HG03571 (cell line): Measurements from ENCODE around the gene APPL2.
"Not testable (repeated sequence)": the region's sequence is repeated elsewhere in the genome, so short reads cannot be mapped to it uniquely, and the experiment has no call there.

Source experiments
- ATAC-seq: cut with Tn5 transposase; IDR thresholded peaks from one replicate; pipeline ENCODE4 v1.9.1; 2021; ENCODE audit not compliant: unreplicated experiment

Gene APPL2

DNA sequence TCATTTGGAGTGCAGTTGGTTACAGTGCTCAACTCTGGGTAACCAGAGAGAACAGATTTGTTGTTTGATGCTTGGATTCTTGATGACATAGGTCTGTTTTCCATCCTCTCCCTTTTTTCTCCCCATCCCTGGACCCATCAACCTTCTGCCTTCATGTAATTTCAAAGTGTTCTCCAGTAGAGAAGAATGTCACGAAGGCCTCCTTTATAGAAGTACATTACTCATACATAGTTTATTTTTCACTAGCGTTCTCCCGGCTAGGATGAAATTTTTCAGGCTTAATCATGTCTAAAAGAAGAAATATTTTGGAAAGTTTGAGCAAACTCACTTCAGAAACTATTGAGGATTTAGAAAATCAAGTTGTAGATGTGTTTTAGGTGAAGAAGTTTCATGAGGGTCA, 20.9 kb upstream of the APPL2 start:
- ATAC-seq: no peak

DNA sequence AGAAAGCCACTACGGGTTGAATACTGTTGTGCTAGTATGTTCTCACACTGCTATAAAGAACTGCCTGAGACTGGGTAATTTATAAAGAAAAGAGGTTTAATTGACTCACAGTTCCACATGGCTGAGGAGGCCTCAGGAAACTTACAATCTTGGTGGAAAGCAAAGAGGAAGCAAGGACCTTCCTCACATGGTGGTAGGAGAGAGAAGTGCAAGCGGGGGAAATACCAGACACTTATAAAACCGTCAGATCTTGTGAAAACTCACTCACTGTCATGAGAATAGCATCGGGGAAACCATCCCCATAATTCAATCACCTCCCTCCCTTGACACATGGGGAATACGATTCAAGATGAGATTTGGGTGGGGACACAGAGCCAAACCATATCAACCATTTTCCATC, 20.5 kb upstream of the APPL2 start:
- not testable (repeated sequence) for ATAC-seq

DNA sequence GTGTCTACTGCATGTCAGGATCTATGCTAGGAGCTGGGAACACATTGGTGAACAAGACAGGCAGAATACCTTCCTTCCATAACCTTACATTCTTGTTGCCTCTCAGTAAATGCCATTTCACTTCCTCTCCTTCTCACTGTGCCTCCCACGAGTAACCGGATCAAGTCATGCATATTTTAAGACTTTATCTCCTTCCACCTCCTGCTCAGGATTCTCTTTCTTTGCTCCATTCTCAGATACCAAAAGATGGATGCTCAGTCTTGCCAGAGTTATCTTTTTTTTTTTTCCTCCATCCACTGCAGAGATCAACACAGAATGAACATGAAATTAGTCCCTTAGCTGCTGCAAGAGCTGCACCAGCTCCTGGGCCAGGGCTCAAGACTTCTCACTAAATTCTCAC, 20.0 kb upstream of the APPL2 start:
- no peak for ATAC-seq

DNA sequence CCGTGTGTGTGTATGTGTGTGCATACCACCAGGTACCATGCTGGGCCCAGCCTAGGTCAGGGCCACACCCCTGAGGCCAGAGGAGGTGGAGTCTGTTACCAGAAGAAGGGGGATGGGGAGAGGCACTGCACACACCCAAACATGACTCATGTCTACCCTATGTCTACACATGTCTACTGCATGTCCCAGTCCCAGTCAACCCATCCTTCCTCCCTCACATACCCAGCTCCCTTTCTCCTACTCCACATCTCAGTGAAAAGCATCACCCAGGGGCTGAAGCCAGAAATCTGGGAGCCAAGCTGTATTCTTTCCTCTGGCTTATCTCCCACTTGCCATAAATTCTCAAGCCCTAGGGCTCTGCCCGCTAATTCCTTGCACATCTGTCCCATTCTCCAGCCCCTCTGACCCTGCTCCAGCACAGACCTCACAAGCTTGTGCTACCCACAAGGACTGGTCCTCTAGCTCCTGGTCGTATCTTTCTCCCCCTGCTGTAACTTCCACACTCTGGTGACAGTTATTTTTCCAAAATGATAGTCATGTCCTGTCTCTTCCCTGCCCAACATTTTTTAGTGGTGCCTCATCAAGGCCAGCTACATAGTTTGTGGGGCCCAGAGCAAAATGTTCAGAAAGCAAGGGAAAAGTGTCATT, 18.0 kb upstream of the APPL2 start:
- no peak for ATAC-seq

DNA sequence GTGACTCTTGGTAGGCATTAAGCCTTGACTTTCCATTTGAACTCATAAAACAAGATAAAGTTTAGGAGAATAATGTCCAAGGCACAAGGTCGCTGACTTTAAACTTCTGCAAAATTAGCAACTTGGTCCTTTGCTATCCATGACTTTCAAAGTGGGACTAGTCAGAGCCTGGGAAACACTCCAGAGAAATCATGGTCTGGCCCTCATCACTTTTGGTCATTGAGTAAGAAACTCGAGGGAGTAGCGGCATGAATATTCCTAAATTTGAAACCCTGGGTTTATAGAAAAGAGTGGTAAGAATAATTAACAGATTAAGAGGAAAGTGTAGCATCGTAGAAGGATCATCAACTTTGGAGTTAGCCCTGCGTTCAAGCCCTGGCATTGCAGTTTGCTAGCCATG, 16.9 kb upstream of the APPL2 start:
- no peak for ATAC-seq

DNA sequence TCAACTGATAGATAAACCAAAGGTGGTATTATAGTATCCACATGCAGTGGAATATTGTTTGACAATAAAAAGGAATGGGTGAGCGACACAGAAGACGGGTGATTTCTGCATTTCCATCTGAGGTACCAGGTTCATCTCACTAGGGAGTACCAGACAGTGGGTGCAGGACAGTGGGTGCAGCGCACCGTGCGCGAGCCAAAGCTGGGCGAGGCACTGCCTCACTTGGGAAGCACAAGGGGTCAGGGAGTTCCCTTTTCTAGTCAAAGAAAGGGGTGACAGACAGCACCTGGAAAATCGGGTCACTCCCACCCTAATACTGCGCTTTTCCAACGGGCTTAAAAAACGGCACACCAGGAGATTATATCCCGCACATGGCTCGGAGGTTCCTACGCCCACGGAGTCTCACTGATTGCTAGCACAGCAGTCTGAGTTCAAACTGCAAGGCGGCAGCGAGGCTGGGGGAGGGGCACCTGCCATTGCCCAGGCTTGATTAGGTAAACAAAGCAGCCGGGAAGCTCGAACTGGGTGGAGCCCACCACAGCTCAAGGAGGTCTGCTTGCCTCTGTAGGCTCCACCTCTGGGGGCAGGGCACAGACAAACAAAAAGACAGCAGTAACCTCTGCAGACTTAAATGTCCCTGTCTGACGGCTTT, 9.9 kb upstream of the APPL2 start:
- not testable (repeated sequence) for ATAC-seq

DNA sequence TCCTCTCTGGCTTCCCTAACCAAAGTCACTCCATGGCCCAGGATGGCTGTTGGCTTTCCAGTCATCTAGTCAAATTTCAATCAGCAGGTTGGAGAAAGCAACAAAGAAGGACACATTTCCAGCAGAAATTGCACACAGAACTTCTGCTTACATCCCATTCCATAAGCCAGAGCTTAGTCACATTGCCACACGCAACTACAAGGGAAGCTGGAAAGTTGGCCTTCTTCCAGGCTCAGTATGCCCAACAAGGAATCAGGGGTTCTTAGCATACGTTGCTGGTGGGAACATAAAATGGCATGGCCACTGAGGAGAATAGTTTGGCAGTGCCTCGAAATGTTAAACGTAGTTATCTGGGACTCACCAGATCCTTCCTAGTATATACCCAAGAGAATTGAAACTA, 9.3 kb upstream of the APPL2 start:
- ATAC-seq: no peak

DNA sequence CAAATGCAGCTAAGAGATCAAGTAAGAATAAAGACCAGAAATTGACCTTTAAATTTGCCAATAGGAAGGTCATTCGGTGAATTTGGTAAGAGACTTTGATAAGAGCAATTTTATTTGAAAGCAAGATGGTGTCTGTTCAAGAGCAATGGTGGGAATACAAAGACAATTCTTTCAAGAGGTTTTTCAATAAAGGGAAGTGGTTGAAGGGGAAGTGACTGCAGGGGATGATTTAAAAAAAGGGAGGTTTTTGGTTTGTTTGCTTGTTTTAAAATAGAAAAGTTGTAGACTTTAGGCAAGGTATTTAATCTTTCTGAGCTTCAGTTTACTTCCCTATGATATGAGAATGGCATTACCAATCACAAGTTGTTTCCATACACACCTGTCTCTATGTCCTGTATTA, 4.3 kb upstream of the APPL2 start:
- ATAC-seq: no peak

DNA sequence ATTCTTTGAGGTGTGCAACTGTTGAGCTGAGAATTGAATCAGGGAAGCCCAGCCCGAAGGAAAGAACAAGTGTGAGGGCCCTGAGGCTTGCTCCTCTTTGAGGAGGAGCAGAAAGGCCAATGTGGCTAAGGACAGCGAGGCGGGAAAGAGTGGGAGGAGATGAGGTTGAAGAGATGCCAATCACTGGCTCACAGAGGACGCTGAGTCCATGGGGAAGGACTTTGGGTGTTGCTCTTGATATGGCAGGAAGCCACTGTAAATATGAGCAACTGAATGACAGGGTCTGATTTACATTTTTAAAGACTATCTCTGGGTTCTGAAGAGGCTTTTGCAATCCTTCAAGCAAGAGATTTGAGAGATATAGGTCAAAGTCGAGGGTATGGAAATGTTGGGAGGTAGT, 3.3 kb upstream of the APPL2 start:
- no peak for ATAC-seq

DNA sequence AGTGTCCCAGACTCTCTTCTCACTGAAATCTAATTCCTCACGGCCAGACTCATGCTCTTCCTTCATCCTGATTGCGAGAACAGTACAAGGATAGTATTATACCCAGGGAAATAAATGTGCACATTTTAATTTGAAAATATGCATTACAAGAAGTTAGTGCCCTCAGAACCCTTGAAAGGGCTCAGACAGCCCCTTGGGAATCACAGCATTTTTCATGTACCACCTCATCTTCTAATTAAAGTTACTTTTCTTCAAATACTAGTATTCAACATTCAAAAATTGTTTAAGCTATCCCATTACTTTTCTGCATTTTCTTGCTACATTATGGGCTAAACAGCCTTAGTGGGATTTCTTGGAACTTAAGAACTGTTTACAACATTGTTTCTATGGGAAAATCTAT, 1.7 kb upstream of the APPL2 start:
- no peak for ATAC-seq

DNA sequence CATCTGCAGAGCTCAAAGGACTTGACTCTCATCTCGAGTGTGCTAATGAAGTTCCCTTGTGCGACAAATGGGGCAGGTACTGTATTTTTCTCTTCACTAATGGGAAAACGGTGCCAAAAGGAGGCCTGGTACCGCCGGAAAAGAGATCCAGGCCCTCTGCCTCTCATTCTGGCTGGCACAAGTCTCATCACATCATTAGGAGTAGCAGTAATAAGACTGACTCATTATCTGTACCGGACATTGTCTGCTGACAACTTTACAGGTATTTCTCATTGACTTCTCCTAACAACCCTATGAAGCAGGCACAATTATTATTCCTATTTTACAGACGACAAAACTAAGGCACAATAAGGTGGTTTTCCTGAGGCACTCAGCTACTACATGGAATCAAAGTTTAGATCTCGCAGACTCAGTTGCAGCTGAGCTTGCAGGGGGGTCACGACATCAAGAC, 668 bp downstream of the APPL2 start:
- ATAC-seq: no peak

DNA sequence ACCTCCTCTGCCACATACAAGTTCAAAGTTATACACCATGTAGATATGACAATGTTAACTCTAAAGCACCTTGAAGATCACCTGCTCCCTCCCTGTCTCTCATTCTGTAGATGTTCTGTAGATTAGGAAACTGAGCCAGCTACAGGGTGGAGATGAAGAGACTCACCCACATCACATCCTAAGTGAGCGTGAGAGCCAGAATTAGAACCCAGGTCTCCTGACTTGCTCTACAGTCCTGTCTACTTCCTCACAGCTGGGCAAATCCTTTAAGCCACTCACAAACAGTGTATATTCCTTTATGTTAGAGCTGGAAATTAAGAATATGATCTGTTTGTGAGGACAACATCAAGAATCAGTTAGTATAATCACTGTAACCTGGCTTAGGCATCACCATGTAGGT, 1.8 kb downstream of the APPL2 start:
- ATAC-seq: no peak

DNA sequence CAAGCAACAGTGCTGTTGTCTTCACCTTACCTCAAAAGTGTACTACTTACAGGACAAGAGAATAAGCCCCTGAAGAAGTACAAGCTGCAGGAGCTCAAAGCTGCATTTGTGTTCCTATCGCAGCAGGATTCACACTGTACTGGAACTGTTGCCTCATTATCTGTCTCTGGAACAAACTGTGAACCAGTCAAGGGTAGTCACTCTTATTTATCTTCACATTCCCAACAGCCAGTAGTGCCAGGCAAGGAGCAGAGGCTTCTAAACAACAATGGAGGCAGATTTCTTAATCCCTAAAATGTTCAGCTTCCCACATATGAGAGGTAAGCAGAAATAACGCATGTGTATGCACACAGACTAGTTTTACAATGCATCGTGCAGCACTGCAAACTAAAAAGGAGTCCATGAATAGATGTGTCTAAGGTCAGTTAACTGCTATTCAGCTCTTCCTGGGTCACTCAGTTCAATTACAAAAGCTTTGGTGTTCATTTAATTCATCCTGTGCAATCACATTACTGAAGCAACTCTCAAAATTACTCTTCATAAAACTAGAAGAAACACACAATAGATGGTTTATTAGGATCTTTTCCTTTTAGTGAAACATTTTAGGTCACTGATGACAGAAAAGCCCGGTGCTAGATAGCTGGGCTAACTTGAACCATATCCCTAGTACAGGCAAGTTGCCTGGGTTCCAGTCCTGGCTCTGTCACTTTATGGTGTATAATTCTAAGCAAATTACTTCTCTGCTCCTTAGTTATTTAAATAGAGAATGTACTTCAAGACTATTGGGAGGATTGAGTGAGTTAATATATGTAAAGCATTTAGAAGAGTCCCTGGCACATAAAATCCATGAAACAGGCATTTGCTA, 2.7 kb downstream of the APPL2 start:
- no peak for ATAC-seq

DNA sequence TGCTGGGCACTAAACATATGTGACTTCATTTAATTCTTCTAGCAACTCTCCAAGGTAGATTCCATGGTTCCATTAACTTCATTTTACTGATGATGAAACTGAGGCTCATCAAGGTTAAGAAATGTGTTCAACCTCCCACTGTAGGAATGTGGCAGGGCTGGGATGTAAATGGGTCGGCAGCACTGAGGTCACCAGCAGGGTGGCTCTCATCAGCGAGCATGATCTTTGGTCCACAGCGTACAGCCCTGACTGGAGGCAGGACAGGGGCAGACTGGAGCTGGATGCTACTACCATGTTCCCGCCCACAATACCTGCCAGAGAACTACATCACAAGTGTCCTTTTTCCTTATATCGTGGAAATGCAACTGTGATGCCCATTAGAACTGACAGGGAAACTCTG, 4.6 kb downstream of the APPL2 start:
- no peak for ATAC-seq

DNA sequence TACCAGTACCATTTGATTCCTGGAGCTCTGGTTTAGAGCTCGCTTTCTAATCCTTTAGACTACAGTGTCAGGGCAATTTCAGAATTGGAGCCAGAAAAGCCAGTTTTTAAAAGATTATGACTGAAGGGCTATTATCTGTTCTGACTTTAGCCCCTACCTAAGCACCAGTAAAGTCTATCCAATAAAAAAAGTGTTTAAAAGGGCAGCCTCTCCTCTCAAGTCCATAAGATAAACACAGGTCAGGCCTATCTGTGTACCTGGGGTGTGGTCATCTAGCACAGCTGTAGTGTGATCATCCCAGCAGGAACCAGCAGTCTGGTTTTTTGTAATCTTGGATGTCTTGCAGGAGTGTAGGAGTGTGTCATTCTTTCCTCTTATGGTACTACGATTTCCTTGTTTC, 6.6 kb downstream of the APPL2 start:
- no peak for ATAC-seq

DNA sequence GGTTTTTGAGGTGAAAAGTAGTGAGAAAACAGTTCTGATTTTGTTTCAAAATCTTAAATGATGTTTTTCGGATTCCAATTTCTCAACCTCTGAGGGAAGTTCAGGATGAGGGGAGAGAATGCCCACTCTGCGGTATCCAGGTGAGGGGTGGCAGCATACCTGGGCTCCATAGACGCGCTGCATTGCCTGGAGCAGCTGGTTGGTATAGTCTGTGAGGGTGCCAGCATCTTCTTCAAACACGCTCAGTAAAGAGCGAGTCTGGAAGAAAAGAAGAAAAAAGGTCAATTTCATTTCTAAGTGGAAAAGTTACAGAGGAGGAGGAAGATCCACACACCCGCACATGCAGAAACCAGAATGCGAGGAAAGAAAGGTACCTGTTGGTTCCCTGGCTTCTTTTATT, 7.0 kb downstream of the APPL2 start:
- no peak for ATAC-seq

DNA sequence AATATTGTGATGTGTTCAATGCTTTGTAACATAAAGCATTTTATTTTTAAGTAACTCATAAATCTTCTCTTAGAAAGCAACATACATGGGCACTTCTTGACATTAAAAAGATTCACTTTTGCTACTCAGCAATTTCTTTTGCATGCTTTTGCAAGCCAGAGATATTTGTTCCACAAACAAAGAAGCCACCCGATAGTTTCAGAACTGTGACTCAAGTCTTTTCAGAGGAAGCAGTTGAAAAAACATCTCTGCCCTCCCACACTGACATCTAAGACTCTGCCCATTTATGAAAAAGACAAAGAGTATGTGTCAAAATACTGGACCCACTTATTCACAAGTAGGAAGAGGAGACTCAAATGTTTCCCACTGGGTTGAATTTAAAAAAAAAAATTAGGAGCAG, 7.5 kb downstream of the APPL2 start:
- no peak for ATAC-seq

DNA sequence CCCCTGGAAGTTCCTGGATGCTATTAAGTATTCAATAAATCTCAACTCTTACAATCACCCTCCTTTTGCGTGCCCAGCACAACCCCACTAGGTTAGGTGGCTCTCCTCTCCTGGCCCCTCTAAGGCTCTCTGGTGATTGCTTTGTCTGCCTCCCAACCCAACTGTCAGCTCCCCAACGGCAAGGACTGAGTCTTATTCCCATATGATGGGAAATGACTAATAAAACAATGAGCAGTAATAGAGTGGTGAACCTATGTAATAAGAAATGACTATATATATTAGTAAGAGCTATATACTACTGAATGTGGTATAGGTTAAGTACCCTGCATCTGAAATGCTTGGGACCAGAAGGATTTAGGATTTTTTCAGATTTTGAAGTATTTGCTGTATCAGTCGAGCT, 8.1 kb downstream of the APPL2 start:
- no peak for ATAC-seq

DNA sequence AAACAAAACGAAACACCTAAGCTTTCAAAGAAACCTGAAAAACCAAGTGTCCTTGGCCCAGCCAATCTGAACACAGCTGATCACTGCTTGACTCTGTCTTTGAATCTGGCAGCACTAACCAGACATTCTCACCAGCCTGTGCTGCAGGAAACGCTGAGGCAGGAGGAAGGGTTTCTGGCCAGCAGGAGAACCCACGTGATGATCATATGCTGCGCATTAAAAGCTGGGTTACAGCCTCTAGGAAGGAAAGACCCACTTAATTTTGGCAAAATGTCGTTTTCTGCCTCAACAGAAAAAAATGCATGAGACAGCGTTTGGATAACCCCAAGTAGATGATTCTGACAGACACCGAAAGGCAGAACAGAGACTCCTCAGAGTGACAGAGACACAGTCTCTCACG, 9.8 kb downstream of the APPL2 start:
- no peak for ATAC-seq

DNA sequence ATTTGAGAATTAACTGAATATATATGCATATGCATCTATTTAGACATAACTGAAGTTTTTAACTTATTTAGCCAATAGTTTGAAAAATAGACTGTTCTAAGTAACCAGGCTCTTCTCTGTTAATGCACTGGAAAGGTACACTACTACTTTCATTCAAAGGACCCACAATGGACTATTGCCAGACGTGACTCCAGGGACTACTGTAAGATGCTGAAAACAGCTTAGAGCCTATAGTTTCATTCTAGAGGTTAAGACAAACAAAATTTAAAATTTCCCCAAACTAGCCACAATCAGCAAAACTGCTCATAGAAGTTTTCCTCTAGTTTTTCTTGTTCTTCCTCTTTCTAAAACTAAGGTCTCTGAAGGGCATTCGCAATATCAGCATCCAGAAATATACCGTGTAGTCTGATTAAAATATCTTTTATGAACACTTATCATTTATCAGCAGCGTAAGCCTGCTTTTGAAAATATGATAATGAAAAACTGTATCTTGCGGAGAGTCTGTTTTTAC, 10.4 kb downstream of the APPL2 start:
- no peak for ATAC-seq

DNA sequence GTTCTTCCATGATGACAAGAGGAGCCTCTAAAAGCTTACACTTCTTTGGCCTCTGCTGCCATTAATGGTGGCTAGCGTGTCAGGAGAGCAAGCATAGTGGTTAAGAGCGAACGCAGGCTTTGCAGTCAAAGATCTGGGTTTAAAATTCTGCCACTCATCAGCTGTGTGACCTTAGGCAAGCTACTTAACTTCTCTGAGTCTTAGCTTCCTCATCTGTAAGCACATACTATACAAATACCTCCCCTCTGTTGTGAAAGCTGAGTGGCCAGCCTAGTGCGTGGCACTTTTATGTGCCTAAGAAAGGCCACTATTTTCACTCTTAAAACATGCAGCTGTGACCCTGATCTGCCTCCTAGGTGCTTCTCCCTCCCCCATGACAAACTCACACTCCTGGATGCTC, 11.6 kb downstream of the APPL2 start:
- ATAC-seq: no peak

DNA sequence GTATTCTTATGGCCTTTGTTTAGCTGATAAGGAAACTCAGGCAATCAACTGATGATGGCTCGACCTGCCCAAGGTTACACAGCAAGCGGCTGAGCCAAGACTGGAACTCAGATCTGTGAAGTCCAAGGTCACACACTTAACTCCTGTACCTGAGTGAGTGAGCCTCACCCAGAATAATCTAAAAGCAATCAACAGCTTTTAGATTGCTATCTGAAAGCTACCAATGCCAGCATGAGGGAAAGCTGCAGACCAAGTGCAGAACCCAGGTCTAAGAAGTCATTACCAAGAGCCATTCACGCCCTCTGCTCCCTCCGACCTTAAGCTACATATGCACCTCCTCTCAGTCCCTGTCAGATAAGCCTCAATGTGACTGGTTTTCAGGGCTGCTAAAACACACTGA, 12.1 kb downstream of the APPL2 start:
- ATAC-seq: no peak
